Activated naive CD4-positive, alpha-beta T cell treated with anti-CD3 and anti-CD28 coated beads for 36 hours (primary cell): ENCODE results near the gene MARK3. TPM values are rescaled to one million over a fixed set of nuclear protein-coding genes. Genes with fewer than 3 reads are reported as not detected.
A peak's percentile ranks its signal among the peaks of the same experiment; 100 is the strongest.

Experiments
- CTCF ChIA-PET: fragments of 350-600 bp; sonication (Branson Sonifier 250); formaldehyde crosslinking; loops from one replicate; lab custom pipeline; 2021; ENCODE audit warnings: antibody characterized with exemption; lab: Charles Lee
- DNase-seq: peaks from one replicate; pipeline ENCODE4 v3.0.0-alpha.2; 2020
- H3K27ac Mint-ChIP-seq: one replicate; pipeline ENCODE4 v1.8.0; 2021; ENCODE audit warnings: mild to moderate bottlenecking, mixed read lengths
- H3K27me3 Mint-ChIP-seq: one replicate; pipeline ENCODE4 v1.8.0; 2021; ENCODE audit warnings: low read depth, mixed read lengths
- H3K36me3 Mint-ChIP-seq: one replicate; pipeline ENCODE4 v1.8.0; 2021; ENCODE audit warnings: low read depth, mixed read lengths
- H3K4me1 Mint-ChIP-seq: one replicate; pipeline ENCODE4 v1.8.0; 2021; ENCODE audit warnings: low read depth, mixed read lengths
- H3K4me3 Mint-ChIP-seq: one replicate; pipeline ENCODE4 v1.8.0; 2021; ENCODE audit warnings: mild to moderate bottlenecking, moderate library complexity, mixed read lengths
- H3K9me3 Mint-ChIP-seq: one replicate; pipeline ENCODE4 v1.8.0; 2021; ENCODE audit warnings: mixed read lengths
- intact Hi-C: fragments of 100-400 bp; cut with micrococcal nuclease; formaldehyde crosslinking; loops from one replicate; pipeline ENCODE4 v1.15.1; 2023
- total RNA-seq, 2 experiments: library from RNA; stranded (reverse); gene quantifications; one replicate each; pipeline ENCODE4 v1.2.3, GENCODE V29; 2021

The MARK3 gene
- 10 to 100 TPM; 62.2 to 64.7 TPM for total RNA-seq

- H3K27ac Mint-ChIP-seq = peak within 1 kb of the TSS; percentile 94
Measured at GRCh38 chr14:103385152-103385928, at the start of gene MARK3. TSS of gene MARK3 (plus strand) at chr14:103385415. CDS start at chr14:103386030, 615 bp downstream.

GRCh38 chr14:103336191-103336590 lies 49.0 kb upstream of the MARK3 start:
- peaks cover 63% of the 10 kb centered on the region for H3K4me1 Mint-ChIP-seq
- no peaks in the 10 kb centered on the region for H3K9me3 Mint-ChIP-seq
- DNase-seq = no peak
- no peaks in the 10 kb centered on the region for H3K27me3 Mint-ChIP-seq
- intact Hi-C loops = no loop called here
- H3K4me3 Mint-ChIP-seq = peak overlapping the region; percentile 85
- peak overlapping the region; percentile 95 for H3K27ac Mint-ChIP-seq
- CTCF ChIA-PET = interaction anchor here (0.6 to 1.2 kb wide), 4 partner anchors 54 to 598 kb away, joined by 3 to 7 read pairs (median 4); no protein-coding TSS in a partner anchor
- H3K36me3 Mint-ChIP-seq = peaks cover 58% of the 10 kb centered on the region

More at GRCh38 chr14:103385152-103385928, at the start of gene MARK3:
- H3K27me3 Mint-ChIP-seq = peaks cover 4% of the 10 kb centered on the region
- intact Hi-C loops = loop anchor here (1.0 to 10.0 kb wide), 5 partner anchors 15 to 308 kb away; partner anchors contain the start of genes BAG5, COA8, EIF5 and KLC1
- DNase-seq = peak; percentile 97
- H3K9me3 Mint-ChIP-seq = no peaks in the 10 kb centered on the region
- peaks cover 42% of the 10 kb centered on the region for H3K4me1 Mint-ChIP-seq
- peak within 1 kb of the TSS; percentile 96 for H3K4me3 Mint-ChIP-seq
- CTCF ChIA-PET = interaction anchor here (1.5 kb wide), 1 partner anchor 8 kb away, joined by 7 read pairs; no protein-coding TSS in a partner anchor
- peaks cover 8% of the 10 kb centered on the region for H3K36me3 Mint-ChIP-seq

GRCh38 chr14:103337794-103338193 lies 47.4 kb upstream of the MARK3 start:
- Mint-ChIP-seq H3K36me3 (peaks cover 70% of the 10 kb centered on the region), H3K4me3 (no peak overlapping the region), H3K9me3 (no peaks in the 10 kb centered on the region), H3K27ac (peak overlapping the region; percentile 95), H3K4me1 (peaks cover 51% of the 10 kb centered on the region), H3K27me3 (no peaks in the 10 kb centered on the region)
- intact Hi-C loops = no loop called here
- no peak for DNase-seq
- CTCF ChIA-PET = no interaction called here

GRCh38 chr14:103339561-103339960 lies 45.7 kb upstream of the MARK3 start:
- H3K4me3 Mint-ChIP-seq = no peak overlapping the region
- DNase-seq = no peak
- no peaks in the 10 kb centered on the region for H3K9me3 Mint-ChIP-seq
- H3K4me1 Mint-ChIP-seq = peaks cover 48% of the 10 kb centered on the region
- intact Hi-C loops = no loop called here
- H3K27ac Mint-ChIP-seq = peak overlapping the region; percentile 56
- H3K27me3 Mint-ChIP-seq = no peaks in the 10 kb centered on the region
- CTCF ChIA-PET = interaction anchor here (1.0 to 1.8 kb wide), 2 partner anchors 52 to 53 kb away, joined by 4 read pairs; no protein-coding TSS in a partner anchor
- H3K36me3 Mint-ChIP-seq = peaks cover 83% of the 10 kb centered on the region

- H3K4me3 Mint-ChIP-seq = no peak overlapping the region
- peak overlapping the region; percentile 22 for H3K27ac Mint-ChIP-seq
- H3K9me3 Mint-ChIP-seq = no peaks in the 10 kb centered on the region
- no peaks in the 10 kb centered on the region for H3K27me3 Mint-ChIP-seq
- H3K36me3 Mint-ChIP-seq = peaks cover 79% of the 10 kb centered on the region
- intact Hi-C loops = no loop called here
- no peak for DNase-seq
- peaks cover 43% of the 10 kb centered on the region for H3K4me1 Mint-ChIP-seq
- CTCF ChIA-PET = interaction anchor here (0.5 to 1.8 kb wide), 3 partner anchors 50 to 118 kb away, joined by 3 to 4 read pairs (median 4); no protein-coding TSS in a partner anchor
Measured at GRCh38 chr14:103340480-103341212, 44.6 kb upstream of the MARK3 start.

GRCh38 chr14:103341250-103342129 lies 43.7 kb upstream of the MARK3 start:
- intact Hi-C loops = no loop called here

GRCh38 chr14:103343164-103343879 lies 41.9 kb upstream of the MARK3 start:
- Mint-ChIP-seq H3K9me3 (no peaks in the 10 kb centered on the region), H3K4me3 (no peak overlapping the region), H3K36me3 (peaks cover 54% of the 10 kb centered on the region), H3K4me1 (peaks cover 18% of the 10 kb centered on the region), H3K27me3 (no peaks in the 10 kb centered on the region), H3K27ac (no peak overlapping the region)
- CTCF ChIA-PET = interaction anchor here (1.0 to 1.1 kb wide), 2 partner anchors 48 to 51 kb away, joined by 3 to 4 read pairs; no protein-coding TSS in a partner anchor
- DNase-seq = no peak
- intact Hi-C loops = no loop called here

More at GRCh38 chr14:103341250-103342129, 43.7 kb upstream of the MARK3 start:
- Mint-ChIP-seq H3K27me3 (no peaks in the 10 kb centered on the region), H3K27ac (peak overlapping the region; percentile 65), H3K4me3 (no peak overlapping the region), H3K36me3 (peaks cover 70% of the 10 kb centered on the region), H3K4me1 (peaks cover 35% of the 10 kb centered on the region), H3K9me3 (no peaks in the 10 kb centered on the region)
- CTCF ChIA-PET = interaction anchor here (0.7 to 1.8 kb wide), 2 partner anchors 50 to 397 kb away, joined by 4 read pairs; no protein-coding TSS in a partner anchor
- DNase-seq = no peak

- Mint-ChIP-seq H3K9me3 (no peaks in the 10 kb centered on the region), H3K4me1 (peaks cover 13% of the 10 kb centered on the region), H3K27me3 (no peaks in the 10 kb centered on the region), H3K4me3 (no peak overlapping the region), H3K27ac (peak overlapping the region; percentile 65), H3K36me3 (peaks cover 47% of the 10 kb centered on the region)
- intact Hi-C loops = no loop called here
- CTCF ChIA-PET = interaction anchor here (0.7 to 1.1 kb wide), 4 partner anchors 46 to 167 kb away, joined by 3 to 4 read pairs (median 3); no protein-coding TSS in a partner anchor
- no peak for DNase-seq
Measured at GRCh38 chr14:103343905-103344797, 41.1 kb upstream of the MARK3 start.

- intact Hi-C loops = no loop called here
- Mint-ChIP-seq H3K4me1 (peaks cover 1% of the 10 kb centered on the region), H3K36me3 (peaks cover 29% of the 10 kb centered on the region), H3K9me3 (no peaks in the 10 kb centered on the region), H3K27me3 (no peaks in the 10 kb centered on the region), H3K4me3 (no peak overlapping the region), H3K27ac (no peak overlapping the region)
- CTCF ChIA-PET = no interaction called here
- DNase-seq = no peak
Measured at GRCh38 chr14:103346286-103346685, 38.9 kb upstream of the MARK3 start.

GRCh38 chr14:103347091-103347815 lies 38.0 kb upstream of the MARK3 start:
- DNase-seq = no peak
- Mint-ChIP-seq H3K4me3 (no peak overlapping the region), H3K9me3 (no peaks in the 10 kb centered on the region), H3K4me1 (no peaks in the 10 kb centered on the region), H3K27ac (no peak overlapping the region), H3K27me3 (no peaks in the 10 kb centered on the region), H3K36me3 (peaks cover 22% of the 10 kb centered on the region)
- intact Hi-C loops = no loop called here
- CTCF ChIA-PET = no interaction called here
